Muscle of leg (tissue), 11 donors: ENCODE data around the gene PLD6. TPM values are rescaled to one million over a fixed set of nuclear protein-coding genes. Genes with fewer than 3 reads are reported as not detected.

Source experiments
- DNase-seq: peaks from one replicate; pipeline ENCODE4 v3.0.0; 2013
- H3K27ac ChIP-seq: one replicate; pipeline ENCODE4 v1.5.1; 2013; ENCODE audit warnings: mild to moderate bottlenecking, low read length, control low read depth
- H3K27me3 ChIP-seq: one replicate; pipeline ENCODE4 v1.6.1; 2013; ENCODE audit warnings: low read length; ENCODE audit not compliant: control insufficient read depth, insufficient read depth
- H3K36me3 ChIP-seq: one replicate; pipeline ENCODE4 v1.6.1; 2013; ENCODE audit warnings: low read length; ENCODE audit not compliant: control insufficient read depth, insufficient read depth
- H3K4me1 ChIP-seq: one replicate; pipeline ENCODE4 v1.6.1; 2013; ENCODE audit warnings: low read length; ENCODE audit not compliant: control insufficient read depth, insufficient read depth
- H3K4me3 ChIP-seq: one replicate; pipeline ENCODE4 v1.5.1; 2013; ENCODE audit warnings: low read length, control low read depth
- H3K9me3 ChIP-seq: replicated peaks from 2 replicates; pipeline ENCODE4 v1.6.1; 2013; ENCODE audit warnings: low read depth, low read length; ENCODE audit not compliant: control insufficient read depth
- WGBS: methylation state at CpG from one replicate; pipeline ENCODE4 v1.1.5; 2013; ENCODE audit warnings: missing lambda C conversion rate; ENCODE audit not compliant: insufficient coverage; 5-methylcytosine and 5-hydroxymethylcytosine counted together
- polyA plus RNA-seq, 8 donors: library from polyadenylated mRNA; unstranded; fragments of 120-200 nt; gene quantifications; one replicate each; pipeline versions ENCODE4 v1.2.1 to v1.2.3, GENCODE V29; 2013; ENCODE audit warnings: inconsistent platforms in 1 of 8, low replicate concordance in 1 of 8; ENCODE audit not compliant: insufficient read length in 8 of 8, insufficient read depth in 1 of 8
- total RNA-seq: library from RNA; stranded (reverse); fragments of 120-200 nt; gene quantifications from one replicate; pipeline ENCODE4 v1.2.4, GENCODE V29; 2013

Gene PLD6
- total and polyA plus RNA-seq, 9 donors, result 3.0 to 6.0 (median 4.5) TPM

DNA sequence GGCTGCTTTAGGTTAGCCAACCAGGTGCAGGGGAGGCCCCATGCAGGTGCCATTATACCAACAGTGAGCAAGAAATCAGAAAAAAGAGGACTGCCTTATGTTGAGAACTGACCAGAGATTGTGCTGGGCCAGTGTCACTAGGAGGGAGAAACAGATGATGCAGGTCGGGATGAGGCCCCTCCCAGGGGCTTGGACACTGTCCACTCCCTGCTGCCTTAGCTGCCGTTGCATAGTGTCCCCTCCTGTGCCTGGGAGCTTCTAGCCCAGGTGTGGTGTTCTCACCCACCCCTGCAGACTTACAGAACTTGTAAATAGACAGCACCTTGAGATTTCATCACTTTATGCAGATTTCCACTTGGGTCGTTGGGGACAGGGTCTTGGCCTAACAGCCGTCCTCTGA, 36.7 kb downstream of the PLD6 start:
- Histone ChIP-seq H3K27ac (no peak overlapping the region), H3K36me3 (peaks cover 96% of the 10 kb centered on the region), H3K9me3 (no peaks in the 10 kb centered on the region), H3K4me3 (no peak overlapping the region), H3K4me1 (peaks cover 11% of the 10 kb centered on the region), H3K27me3 (no peaks in the 10 kb centered on the region)
- 67% methylated on average over 2 of the region's 4 CpGs for WGBS
- DNase-seq, result no peak

DNA sequence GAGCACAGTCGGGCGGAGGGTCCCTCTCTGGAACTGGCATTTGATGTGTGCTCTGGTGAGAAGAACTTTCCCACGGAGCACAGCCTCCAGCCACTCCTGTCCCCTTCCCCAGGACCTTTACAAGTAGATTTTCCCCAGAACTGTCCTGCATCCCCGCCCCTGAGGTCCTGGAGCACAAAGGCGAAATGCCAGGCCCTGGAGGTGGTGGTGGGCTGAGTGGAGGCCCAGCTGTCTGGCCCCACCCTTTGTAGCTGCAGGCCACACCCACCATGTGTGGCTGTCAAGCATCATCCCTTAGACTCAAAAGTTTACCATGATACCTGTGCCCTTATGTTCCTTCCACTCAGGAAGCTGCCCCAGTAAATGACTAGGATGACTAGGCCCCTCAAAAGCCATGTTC, 37.7 kb downstream of the PLD6 start:
- H3K36me3 ChIP-seq, result peaks cover 95% of the 10 kb centered on the region
- WGBS, result no CpG with 5 or more reads among the region's 5 CpGs
- no peak overlapping the region for H3K27ac ChIP-seq

DNA sequence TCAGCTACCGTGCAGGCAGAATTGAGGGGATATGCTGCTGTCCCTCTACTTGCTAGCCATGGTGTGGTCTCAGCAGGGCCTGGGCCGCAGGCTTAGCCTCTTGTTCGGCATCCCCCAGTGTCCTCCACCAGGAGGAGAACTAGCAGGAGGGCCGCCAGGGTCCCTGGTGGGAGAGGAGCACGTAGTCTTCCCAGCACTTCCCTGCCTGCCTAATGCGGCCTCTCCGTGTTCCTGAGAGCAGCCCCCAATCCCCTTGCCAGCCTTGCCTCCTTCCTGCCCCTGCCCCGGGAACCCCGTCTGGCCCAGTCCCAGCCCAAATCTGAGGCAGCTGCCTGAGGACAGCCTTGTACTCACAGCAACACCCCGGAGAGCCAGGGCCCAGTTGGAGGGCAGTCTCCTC, 38.1 kb downstream of the PLD6 start:
- Histone ChIP-seq H3K9me3 (no peaks in the 10 kb centered on the region), H3K4me3 (no peak overlapping the region), H3K27ac (no peak overlapping the region), H3K27me3 (no peaks in the 10 kb centered on the region), H3K4me1 (peaks cover 11% of the 10 kb centered on the region), H3K36me3 (peaks cover 95% of the 10 kb centered on the region)
- WGBS, result 81% methylated on average over 9 of the region's 10 CpGs
- DNase-seq, result no peak

More for the DNA sequence above, 37.7 kb downstream of the PLD6 start:
- H3K4me1 ChIP-seq, result peaks cover 11% of the 10 kb centered on the region
- H3K9me3 ChIP-seq, result no peaks in the 10 kb centered on the region
- DNase-seq, result no peak
- H3K4me3 ChIP-seq, result no peak overlapping the region
- no peaks in the 10 kb centered on the region for H3K27me3 ChIP-seq

DNA sequence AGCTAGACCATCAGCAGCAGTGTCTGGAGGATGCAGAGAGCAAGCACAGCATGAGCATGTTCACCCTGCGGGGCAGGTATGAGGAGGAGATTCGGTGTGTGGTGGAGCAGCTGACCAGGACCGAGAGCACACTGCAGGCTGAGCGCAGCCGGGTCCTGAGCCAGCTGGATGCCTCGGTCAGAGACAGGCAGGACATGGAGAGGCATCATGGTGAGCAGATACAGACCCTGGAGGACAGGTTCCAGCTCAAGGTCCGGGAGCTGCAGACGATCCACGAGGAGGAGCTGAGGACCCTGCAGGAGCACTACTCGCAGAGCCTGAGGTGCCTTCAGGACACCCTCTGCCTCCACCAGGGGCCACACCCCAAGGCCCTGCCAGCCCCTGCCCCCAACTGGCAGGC, 38.8 kb downstream of the PLD6 start:
- Histone ChIP-seq H3K27ac (no peak overlapping the region), H3K4me1 (peaks cover 11% of the 10 kb centered on the region), H3K27me3 (no peaks in the 10 kb centered on the region), H3K9me3 (no peaks in the 10 kb centered on the region), H3K36me3 (peaks cover 95% of the 10 kb centered on the region), H3K4me3 (no peak overlapping the region)
- no peak for DNase-seq
- 92% methylated on average over 10 of the region's 10 CpGs for WGBS

DNA sequence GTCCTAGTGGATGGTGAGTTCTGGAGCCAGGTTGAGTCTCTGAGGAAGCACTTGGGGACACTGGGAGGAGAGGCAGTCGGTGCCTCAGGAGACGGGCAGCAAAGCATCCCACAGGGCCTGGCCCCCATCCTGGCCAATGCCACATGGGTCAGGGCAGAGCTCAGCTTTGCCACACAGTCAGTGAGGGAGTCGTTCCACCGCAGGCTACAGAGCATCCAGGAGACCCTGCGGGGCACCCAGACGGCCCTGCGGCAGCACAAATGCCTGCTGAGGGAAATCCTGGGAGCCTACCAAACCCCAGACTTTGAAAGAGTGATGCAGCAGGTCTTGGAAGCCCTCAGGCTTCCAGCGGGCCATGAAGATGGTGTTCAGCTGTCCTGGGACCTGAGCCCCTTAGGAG, 39.7 kb downstream of the PLD6 start:
- H3K9me3 ChIP-seq, result no peaks in the 10 kb centered on the region
- no peak for DNase-seq
- H3K4me1 ChIP-seq, result peaks cover 11% of the 10 kb centered on the region
- no peak overlapping the region for H3K4me3 ChIP-seq
- H3K36me3 ChIP-seq, result peaks cover 95% of the 10 kb centered on the region
- 89% methylated on average over 8 of the region's 8 CpGs for WGBS
- H3K27ac ChIP-seq, result no peak overlapping the region
- H3K27me3 ChIP-seq, result no peaks in the 10 kb centered on the region

DNA sequence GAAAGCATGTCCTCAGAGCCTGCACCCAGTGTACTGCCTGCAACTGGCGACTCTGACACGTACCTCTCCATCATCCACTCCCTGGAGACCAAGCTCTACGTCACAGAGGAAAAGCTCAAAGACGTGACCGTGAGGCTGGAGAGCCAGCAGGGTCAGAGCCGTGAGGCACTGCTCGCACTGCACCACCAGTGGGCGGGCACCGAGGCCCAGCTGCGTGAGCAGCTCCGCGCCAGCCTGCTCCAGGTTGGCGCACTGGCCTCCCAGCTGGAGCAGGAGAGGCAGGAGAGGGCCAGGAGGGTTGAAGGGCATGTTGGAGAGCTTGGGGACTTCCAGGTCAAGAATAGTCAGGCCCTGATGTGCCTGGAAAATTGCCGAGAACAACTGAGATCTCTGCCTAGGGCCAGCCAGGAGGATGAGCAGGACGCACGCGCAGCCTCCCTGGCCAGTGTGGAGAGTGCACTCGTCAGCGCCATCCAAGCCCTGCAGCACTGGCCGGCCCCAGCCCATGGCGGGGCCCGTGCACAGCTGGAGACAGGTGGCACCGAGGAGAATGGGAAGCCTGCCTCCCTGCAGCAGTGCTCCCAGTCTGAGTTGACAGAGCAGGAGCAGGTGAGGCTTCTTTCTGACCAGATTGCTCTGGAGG, 40.3 kb downstream of the PLD6 start:
- Histone ChIP-seq H3K9me3 (no peaks in the 10 kb centered on the region), H3K36me3 (peaks cover 95% of the 10 kb centered on the region), H3K4me3 (no peak overlapping the region), H3K27me3 (no peaks in the 10 kb centered on the region), H3K4me1 (peaks cover 7% of the 10 kb centered on the region), H3K27ac (no peak overlapping the region)
- no peak for DNase-seq
- WGBS, result 89% methylated on average over 21 of the region's 23 CpGs

DNA sequence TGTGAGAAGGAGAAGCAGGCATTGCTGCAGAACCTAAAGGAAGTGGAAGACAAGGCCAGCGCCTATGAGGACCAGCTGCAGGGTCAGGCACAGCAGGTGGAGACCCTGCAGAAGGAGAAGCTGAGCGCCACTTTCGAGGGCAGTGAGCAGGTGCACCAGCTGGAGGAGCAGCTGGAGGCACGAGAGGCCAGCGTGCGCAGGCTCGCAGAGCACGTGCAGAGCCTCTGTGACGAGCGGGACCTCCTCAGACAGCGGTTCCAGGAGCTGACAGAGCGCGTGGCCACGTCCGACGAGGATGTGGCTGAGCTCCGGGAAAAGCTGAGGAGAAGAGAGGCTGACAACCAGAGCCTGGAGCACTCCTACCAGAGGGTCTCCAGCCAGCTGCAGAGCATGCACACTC, 41.5 kb downstream of the PLD6 start:
- peaks cover 96% of the 10 kb centered on the region for H3K36me3 ChIP-seq
- no peak overlapping the region for H3K4me3 ChIP-seq
- no peak overlapping the region for H3K27ac ChIP-seq
- H3K9me3 ChIP-seq, result no peaks in the 10 kb centered on the region
- no peaks in the 10 kb centered on the region for H3K4me1 ChIP-seq
- whole genome bisulfite sequencing, result 90% methylated on average over 17 of the region's 17 CpGs
- H3K27me3 ChIP-seq, result no peaks in the 10 kb centered on the region
- no peak for DNase-seq

DNA sequence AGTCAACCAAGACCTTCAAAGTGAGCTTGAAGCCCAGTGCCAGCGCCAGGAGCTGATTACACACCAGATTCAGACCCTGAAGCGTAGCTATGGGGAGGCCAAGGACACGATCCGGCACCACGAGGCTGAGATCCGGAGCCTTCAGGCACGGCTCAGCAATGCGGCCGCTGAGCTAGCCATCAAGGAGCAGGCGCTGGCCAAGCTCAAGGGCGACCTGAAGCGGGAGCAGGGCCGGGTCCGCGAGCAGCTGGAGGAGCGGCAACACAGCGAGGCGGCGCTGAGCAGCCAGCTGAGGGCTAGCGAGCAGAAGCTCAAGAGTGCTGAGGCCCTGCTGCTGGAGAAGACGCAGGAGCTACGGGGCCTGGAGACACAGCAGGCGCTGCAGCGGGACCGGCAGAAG, 42.0 kb downstream of the PLD6 start:
- no peak overlapping the region for H3K27ac ChIP-seq
- H3K9me3 ChIP-seq, result no peaks in the 10 kb centered on the region
- H3K36me3 ChIP-seq, result peaks cover 96% of the 10 kb centered on the region
- H3K4me1 ChIP-seq, result no peaks in the 10 kb centered on the region
- H3K27me3 ChIP-seq, result no peaks in the 10 kb centered on the region
- no peak for DNase-seq
- WGBS, result 94% methylated on average over 25 of the region's 25 CpGs
- no peak overlapping the region for H3K4me3 ChIP-seq

DNA sequence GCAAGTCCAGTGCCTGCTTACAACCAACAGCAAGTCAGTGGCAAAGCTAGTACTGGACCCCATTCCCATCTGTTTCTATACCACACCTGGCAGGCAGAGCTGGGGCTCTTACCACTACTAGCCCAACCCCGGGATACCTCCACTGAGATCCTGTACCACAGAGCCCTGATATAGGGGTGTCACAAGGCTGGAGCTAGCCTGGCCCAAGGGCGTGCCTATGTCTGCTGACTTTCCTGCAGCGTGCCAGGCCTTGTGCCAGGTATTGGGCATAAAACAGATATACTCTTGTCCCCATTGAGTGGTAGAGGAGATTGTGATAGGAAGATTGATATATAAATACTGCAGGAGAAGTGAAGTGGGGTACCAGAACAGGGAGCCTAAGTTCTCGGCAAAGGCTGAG, 44.4 kb downstream of the PLD6 start:
- Histone ChIP-seq H3K36me3 (peaks cover 92% of the 10 kb centered on the region), H3K27ac (no peak overlapping the region), H3K9me3 (no peaks in the 10 kb centered on the region), H3K27me3 (no peaks in the 10 kb centered on the region), H3K4me1 (no peaks in the 10 kb centered on the region), H3K4me3 (no peak overlapping the region)
- 100% methylated on average over 4 of the region's 4 CpGs for WGBS
- no peak for DNase-seq

DNA sequence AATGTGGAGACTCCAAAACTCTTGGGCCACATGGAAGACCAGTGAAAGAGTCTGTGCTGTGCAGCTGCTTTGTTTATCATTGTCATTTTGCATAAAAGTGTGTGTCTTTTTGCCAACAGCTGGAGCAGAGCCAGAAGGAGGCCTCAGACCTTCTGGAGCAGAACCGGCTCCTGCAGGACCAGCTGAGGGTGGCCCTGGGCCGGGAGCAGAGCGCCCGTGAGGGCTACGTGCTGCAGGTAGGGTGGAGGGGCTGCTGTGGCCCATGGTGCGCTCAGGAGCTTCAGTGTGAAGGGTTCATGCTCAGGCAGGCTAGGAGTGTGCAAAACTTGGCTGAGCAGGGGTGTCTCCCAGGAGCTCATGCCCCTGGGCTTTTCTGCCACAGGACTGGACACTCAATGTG, 45.0 kb downstream of the PLD6 start:
- 81% methylated on average over 6 of the region's 6 CpGs for WGBS
- no peaks in the 10 kb centered on the region for H3K27me3 ChIP-seq
- H3K4me1 ChIP-seq, result no peaks in the 10 kb centered on the region
- no peak for DNase-seq
- H3K36me3 ChIP-seq, result peaks cover 92% of the 10 kb centered on the region
- no peak overlapping the region for H3K4me3 ChIP-seq
- H3K27ac ChIP-seq, result no peak overlapping the region
- no peaks in the 10 kb centered on the region for H3K9me3 ChIP-seq

DNA sequence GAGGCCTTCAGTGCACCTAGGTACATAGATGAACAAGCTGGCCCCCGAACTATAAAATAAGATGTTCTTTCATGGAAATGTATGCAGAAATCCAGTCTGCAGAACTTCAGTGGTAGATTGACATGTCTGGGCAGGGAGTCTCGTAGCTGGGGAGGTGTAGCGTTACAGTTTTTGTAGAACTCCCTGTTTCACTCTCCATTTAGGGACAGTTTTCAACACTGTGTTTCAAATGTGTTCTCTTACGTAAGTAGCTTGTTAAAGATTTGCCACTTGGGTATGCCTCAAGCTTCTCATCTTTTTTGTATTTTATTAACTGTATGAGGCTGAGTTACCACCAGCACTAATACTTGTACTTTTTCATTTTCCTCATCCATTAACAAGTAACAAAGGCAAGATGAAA, 46.6 kb downstream of the PLD6 start:
- peaks cover 90% of the 10 kb centered on the region for H3K36me3 ChIP-seq
- no peak overlapping the region for H3K4me3 ChIP-seq
- 80% methylated on average over 1 of the region's 4 CpGs for WGBS
- no peaks in the 10 kb centered on the region for H3K27me3 ChIP-seq
- DNase-seq, result no peak
- H3K27ac ChIP-seq, result no peak overlapping the region
- H3K9me3 ChIP-seq, result no peaks in the 10 kb centered on the region
- H3K4me1 ChIP-seq, result no peaks in the 10 kb centered on the region
